NCI-H2196 treated with DMSO at 0.1 percent for 48 hours (cell line): ENCODE data around the gene ZBTB21.

Experiments
- DNase-seq: peaks from one replicate; lab custom pipeline; 2025; ENCODE audit not compliant: unreplicated experiment; lab: John Stamatoyannopoulos, UW

ZBTB21 gene

GRCh38 chr21:42009831-42010506 lies at the start of gene ZBTB21:
Gene ZBTB21, minus strand, starts transcription at chr21:42010360. Its CDS starts 16,265 bp downstream, at chr21:41994095.
- DNase-seq = peak; percentile 93

- no peak for DNase-seq
Observed at GRCh38 chr21:42059721-42060120, 49.6 kb upstream of the ZBTB21 start.

GRCh38 chr21:42059141-42059540 lies 49.0 kb upstream of the ZBTB21 start:
- no peak for DNase-seq

GRCh38 chr21:42058631-42059111 lies 48.5 kb upstream of the ZBTB21 start:
- DNase-seq = no peak

GRCh38 chr21:42057851-42058437 lies 47.8 kb upstream of the ZBTB21 start:
- DNase-seq = no peak

GRCh38 chr21:42056996-42057689 lies 47.0 kb upstream of the ZBTB21 start:
- peak; percentile 52 for DNase-seq

- peak; percentile 59 for DNase-seq
Observed at GRCh38 chr21:42056468-42056867, 46.3 kb upstream of the ZBTB21 start.

GRCh38 chr21:42055425-42055824 lies 45.3 kb upstream of the ZBTB21 start:
- no peak for DNase-seq

GRCh38 chr21:42051788-42052187 lies 41.6 kb upstream of the ZBTB21 start:
- DNase-seq = no peak

- DNase-seq = no peak
Observed at GRCh38 chr21:42049578-42050430, 39.6 kb upstream of the ZBTB21 start.

GRCh38 chr21:42048870-42049577 lies 38.9 kb upstream of the ZBTB21 start:
- no peak for DNase-seq

- no peak for DNase-seq
Observed at GRCh38 chr21:42047821-42048613, 37.9 kb upstream of the ZBTB21 start.

- no peak for DNase-seq
Observed at GRCh38 chr21:42044871-42045495, 34.8 kb upstream of the ZBTB21 start.

GRCh38 chr21:42043961-42044360 lies 33.8 kb upstream of the ZBTB21 start:
- no peak for DNase-seq

GRCh38 chr21:42043201-42043895 lies 33.2 kb upstream of the ZBTB21 start:
- no peak for DNase-seq

- DNase-seq = no peak
Observed at GRCh38 chr21:42042651-42043050, 32.5 kb upstream of the ZBTB21 start.

GRCh38 chr21:42041711-42042110 lies 31.6 kb upstream of the ZBTB21 start:
- DNase-seq = no peak

GRCh38 chr21:42041246-42041645 lies 31.1 kb upstream of the ZBTB21 start:
- no peak for DNase-seq
